HG03060 (cell line): ENCODE results near the gene RNPS1.
"Not testable (repeated sequence)": the region's sequence is repeated elsewhere in the genome, so short reads cannot be mapped to it uniquely, and the experiment has no call there.

ENCODE experiments used
- ATAC-seq: cut with Tn5 transposase; IDR thresholded peaks from one replicate; pipeline ENCODE4 v1.9.1; 2021; ENCODE audit warnings: low read depth, moderate number of reproducible peaks; ENCODE audit not compliant: unreplicated experiment

The RNPS1 gene

DNA sequence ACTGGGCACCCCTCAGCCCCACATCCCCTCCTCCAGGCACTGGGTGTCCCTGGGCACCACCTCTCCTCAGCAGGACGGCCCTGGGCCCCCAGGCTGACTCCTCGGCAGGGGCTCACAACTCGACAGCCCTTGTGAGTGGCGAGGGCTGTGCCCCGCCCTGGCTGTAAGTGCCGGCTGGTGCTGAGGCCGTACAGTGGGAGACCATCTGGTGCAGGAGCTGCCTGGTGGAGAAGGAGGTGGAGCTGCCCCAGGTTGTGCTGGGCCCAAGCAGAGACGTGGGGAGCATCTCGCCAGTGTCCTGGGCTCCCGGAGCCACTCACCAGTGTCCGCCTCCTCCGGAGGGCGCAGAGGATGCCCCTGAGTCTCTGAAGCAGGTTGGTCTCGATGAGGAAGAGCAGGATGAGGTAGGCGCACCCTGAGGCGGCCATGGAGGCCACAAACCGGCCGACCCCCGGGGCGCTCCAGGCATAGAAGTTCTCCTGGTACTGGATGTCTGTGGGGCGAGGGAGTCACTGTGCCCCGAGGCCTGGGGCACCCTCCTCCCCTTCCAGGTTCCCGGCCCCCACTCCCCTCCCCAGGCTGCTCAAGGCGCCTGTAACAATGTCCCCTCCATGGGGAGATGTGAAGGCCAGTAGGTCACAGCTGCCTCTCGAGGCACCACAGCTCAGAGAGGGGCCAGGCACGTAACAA lies 15.1 kb upstream of the RNPS1 start:
- ATAC-seq, result no peak

DNA sequence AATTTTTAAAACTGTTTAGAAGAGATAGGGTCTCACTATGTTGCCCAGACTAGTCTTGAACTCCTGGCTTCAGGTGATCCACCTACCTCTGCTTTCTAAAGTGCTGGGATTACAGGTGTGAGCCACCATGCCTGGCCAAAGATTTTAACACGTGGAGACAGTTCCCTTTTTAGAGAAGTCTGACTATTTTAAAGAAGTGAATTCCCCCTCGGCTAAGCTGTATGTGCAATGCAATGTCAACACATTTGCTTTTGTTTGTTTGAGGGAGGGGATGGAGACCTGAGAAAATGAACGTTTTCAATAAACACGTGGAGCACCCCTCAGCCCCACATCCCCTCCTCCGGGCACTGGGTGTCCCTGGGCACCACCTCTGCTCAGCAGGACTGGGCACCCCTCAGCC lies 14.3 kb upstream of the RNPS1 start:
- ATAC-seq, result no peak

DNA sequence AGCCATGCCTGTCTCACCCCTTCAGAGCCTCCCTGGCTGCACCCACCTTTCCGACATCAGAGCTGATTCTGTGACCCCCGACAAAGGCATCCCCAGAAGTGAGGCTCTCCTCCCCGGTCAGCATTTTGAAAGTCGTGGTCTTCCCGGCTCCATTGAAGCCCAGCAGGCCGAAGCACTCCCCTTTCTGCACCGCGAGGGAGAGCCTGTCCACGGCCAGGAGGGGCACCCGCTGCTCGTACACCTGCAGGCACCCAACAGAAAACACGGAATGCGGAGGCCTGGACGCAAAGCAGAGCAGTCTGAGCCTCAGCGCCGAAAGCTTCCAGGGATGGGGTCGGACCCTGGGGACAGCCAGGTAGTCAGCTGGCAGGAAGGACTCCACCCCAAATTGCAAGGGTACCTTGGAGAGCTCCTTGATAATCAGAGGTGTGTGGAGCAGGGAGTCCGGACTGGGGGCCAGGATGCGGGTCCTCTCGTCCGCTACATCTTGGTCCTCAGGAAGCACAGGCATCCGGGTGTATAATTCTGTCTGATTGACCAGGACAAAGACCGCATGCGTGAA lies 13.1 kb upstream of the RNPS1 start:
- ATAC-seq, result no peak

DNA sequence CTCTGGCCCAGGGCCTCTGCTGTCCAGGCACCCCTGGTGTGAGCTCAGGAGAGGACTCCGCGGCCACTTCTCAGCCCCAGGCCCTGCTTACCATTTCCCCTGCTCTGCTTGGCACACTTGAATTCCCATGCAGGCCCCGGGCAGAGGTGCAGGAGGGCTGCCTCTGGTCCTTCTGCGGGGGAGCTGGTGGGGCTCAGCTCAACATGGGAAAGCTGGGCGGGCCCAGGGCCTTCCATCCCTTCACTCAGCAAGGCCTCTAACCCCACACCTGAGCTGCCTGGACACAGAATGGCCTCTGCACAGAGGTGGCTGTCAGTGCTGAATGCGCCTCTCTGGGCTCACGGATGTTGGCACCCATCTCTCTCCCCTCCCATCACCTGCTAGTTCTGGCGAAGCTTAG lies 12.5 kb upstream of the RNPS1 start:
- ATAC-seq, result no peak

DNA sequence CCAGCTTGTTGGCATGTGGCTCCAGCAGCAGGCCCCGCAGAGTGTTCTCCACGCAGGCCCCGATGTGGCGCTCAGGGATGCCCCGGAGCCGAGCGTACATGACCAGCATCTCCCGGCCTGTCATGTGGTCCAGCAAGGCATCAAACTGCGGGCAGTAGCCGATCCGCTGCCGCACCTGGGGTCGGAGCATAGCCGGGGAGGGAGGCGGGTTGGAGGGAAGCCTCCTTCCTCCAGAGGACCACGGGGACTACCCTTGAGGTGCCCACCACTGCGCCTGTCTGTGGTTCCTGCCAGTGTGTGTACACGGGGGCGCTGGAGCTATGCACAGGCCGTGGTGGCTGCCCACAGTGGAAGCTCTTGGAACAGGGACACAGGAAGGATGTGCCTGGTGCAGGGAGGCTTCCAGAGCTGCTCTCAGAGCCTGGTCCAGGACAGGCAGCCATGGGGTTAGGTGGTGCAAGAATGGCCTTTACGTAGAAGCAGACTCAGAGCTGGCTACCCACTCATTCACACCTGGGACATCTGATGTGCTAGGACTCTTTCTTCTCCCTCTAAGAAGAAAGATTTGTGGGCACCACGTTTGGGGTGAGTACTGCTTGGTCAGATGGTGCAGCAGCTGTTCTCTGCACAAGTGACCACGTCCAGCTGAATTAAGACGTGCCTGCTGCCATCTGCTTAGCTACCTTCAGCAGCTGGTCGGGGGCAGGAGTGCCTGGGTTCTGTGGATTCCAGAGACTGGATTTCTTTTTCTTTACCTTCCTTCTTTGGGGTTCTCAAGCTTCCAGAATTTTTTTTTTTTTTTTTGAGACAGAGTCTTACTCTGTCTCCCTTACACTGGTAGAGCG lies 11.3 kb upstream of the RNPS1 start:
- ATAC-seq, result no peak

DNA sequence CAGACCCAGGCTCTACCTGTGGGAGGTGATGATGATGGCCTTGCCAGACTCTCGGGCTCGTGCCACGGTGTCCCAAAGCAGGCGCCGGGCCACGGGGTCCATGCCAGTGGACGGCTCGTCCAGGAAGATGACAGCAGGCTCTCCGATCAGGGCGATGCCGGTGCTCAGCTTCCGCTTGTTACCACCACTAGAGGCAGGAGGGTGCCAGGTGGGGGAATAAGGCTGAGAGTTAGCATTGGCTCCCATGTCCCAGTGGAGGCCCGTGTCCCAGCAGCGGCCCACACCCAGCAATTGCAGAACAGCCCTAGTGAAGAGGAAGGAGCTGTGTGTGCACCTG lies 10.3 kb upstream of the RNPS1 start:
- no peak for ATAC-seq

DNA sequence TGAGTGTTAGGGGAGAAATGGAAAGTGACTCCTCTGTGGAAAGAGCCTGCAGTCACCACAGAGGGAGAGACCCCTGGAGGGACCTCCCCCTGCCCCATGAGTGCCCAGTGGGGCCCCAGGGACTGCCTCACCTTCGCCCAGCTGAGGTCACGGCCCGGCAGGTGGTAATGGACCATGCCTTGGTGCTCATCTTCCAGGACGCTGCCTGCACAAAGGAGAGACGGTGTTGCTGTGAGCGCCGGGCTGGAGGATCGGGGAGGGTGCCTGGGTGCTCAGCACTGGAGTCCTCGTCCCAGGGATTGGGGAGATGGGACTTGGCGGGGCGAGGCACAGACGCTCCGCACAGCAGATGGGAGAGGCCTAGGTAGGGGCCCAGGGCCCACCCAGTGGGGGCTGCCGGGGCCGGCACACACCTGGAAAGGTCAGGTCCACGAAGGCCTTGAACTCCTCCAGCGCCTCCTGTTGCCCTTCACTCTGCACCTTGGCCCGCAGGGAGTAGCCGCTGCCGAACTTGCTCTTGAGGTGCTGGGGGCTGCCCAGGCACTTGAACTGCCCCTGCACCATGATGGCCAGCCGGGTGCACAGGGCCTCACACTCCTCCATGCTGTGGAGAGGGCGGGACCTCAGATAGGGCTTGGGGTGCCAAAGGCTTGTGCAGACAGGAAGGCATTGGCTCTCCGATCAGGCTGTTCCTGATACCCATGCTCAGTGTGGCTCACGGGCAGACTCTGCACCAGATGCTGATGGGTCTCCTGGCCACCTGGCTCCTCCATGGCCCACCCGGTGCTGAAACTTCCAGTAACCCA lies 9.7 kb upstream of the RNPS1 start:
- ATAC-seq, result no peak

DNA sequence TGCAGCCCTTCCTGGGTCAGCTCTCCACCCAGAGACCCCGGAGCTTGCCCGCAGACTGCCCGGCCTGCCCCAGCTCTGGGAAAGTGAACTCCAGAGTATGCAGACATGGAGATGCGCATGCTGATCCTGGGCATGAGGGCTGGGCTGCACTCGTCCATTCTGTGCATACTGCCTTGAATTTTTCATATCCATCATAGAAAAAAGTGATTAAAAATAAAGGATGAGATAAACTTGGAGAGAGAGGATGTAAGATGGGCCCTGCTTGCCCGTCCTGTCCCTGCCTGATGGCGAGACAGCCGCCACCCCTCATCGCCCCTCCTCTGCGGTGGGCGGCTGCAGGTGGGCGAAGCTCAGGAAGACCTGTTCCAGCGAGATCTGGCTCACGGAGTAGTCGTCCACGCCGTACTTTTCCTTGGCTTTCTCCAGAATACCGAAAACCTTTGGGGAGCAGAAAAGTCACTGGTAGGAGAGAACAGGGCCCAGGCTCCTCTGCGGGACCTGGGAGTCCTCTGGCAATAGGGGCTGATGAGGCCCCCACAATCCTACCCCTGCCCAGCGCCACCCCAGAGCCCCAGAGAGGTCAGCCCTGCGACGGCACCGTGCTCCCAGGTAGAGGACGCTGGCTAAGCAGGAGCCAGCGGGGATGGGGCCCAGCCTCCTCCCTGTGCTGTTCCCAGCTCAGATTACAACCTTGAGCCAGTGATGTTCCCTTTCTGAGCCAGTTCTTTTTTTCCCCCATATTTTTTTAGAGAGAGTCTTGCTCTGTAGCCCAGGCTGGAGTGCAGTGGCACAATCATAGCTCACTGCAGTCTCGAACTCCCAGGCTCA lies 8.7 kb upstream of the RNPS1 start:
- no peak for ATAC-seq

DNA sequence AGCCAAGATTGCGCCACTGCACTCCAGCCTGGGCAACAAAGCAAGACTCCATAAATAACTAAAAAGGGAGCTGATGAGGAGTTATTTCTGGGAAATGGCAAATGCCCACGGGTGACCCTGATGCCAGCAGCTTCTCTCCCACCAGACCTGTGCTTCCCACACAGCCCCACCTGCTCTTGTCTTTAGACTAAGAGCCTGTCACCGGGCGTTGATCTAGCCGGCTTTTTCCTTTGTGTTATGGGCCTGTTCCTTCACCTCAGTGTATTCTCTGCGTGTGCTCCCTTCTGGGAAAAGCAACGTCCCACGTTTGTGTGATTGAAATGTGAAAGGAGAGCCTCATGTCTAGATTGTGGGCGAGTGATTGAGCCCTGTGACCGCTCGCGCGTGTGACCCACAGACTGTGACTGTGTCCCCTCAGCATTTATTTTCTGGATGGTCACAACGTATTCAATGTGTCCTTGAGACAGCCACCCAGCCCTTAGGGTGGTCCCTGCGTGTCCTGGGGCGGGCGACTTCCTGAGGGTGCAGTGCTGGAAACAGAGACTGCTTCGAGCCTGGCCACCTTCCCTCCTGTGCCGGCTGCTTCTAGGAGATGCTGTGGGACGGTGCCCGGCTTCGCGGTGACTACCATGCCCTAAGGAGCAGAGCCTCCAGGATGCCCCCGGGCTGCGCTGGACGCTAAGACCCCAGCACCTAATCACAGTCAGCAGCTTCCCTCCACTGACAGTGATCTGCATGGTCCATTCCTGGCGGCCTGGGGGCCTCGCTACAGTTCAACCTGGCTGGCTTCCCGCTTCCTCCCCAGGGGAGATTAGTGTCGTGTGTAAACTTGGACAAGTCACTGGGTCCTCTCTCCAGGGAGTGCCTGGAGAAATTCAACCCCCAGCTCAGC lies 7.8 kb upstream of the RNPS1 start:
- no peak for ATAC-seq

DNA sequence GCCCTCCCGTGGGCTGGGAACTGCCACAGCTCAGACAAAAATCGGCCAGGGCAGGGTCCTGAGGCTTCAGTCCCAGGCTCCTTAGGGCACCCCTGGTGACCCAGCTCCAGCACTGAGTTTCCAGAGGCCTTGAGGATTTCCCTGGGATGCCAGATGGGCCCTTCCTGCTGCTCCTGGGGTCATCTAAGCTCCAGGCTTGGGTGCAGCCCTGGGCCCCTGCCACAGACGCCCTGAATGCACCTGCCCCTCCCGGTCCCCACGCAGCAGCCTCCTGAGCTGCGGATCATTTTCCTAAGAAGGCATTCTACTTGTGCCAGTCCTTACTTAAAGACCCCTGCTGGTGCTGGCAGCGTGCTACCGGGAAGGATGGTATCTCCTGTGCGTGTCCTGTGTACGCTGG lies 6.0 kb upstream of the RNPS1 start:
- no peak for ATAC-seq

DNA sequence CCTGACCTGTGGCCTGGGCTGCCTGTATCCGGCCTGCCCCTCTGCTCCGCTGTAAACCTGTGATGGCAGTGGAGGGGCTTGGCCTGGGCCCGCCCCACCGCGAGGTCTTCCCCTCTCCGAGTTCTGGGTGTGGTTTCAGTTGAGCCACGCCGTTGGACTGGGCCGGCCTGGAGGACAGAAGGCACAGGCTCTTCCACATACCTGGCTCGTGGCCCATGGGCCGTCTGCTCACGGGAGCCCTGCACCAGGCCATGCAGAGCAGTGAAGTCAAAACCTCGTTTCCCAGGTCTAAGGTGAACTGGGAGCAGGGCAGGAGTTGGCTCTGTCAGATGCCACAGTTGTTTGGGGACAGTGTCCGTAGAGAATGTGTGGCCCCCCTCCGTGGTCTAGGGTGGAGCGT lies 5.6 kb upstream of the RNPS1 start:
- ATAC-seq, result no peak

DNA sequence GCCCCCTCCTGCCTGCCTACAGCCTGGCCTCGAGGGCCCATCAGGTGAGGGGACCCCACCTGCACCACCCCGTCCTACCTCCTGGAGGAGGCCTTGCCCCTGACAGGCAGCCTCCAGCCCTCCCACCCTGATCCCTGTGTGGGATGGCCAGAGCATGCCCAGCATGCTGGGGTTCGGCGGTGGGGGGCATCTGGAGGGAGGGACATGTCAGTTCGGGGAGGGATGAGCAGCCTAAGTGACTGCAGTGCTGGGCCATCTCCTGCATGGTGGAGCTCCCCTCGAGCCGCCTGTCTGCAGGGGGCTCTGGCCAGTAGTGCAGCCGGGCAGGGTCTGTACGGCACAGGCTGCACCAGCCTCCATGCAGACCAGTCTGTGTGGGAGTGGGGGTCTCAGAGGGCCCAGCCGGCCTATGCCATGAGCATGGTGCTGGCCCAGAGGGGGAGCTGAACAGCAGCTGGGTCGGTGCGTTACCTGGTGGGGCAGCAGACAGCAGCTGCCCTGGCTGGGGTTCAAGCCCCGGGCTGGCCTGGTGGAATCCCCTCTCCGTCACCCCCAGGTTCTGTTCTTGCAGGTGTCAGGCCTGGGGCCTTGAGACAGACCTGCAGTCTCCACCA lies 4.0 kb upstream of the RNPS1 start:
- no peak for ATAC-seq

DNA sequence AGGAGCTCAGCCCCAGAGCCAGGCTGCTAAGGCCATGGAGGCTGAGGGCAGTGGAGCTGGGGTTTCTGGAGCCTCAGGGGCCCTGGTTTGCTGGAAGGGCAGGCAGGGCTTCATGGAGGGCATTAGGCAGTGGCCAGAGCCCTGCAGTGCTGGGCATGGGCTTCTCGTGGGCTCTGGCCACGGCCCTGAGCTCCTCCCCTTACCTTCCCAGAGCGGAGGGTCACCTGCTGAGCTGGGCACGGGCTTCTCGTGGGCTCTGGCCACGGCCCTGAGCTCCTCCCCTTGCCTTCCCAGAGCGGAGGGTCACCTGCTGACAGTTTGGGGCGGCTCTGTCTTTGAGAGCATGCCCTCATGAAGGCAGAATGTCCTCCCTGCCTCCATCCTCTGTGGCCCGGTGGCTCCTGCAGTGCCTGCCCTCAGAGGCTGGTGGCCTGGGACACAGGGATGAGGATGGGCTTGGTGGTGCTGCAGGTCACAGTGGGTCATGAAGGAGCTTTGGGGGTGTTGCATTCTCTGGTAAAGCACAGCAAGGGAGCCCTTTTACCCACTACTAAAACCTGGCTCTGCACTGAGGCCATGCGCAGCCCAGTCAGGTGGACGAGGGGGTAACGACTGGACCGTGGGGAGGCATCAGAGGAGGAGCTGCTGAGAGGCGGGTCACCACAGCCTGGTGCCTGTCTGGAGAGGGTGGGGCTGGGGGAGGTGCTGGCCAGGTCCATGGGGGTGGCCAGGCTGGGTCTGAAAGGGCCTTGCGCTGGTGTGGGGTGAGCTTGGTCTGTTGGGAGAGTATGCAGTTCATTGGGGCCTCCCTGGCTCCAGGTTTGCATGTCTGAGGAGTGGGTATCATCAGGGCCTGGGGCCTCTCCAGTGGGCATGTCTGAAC lies 2.9 kb upstream of the RNPS1 start:
- ATAC-seq, result no peak

- no peak for ATAC-seq
Measured at GRCh38 chr16:2270070-2270462, 2.1 kb upstream of the RNPS1 start.

- ATAC-seq, result peak; percentile 13
Measured at GRCh38 chr16:2267505-2267912, 417 bp downstream of the RNPS1 start.

- not testable (repeated sequence) for ATAC-seq
Measured at GRCh38 chr16:2266887-2267286, 1.0 kb downstream of the RNPS1 start.

- not testable (repeated sequence) for ATAC-seq
Measured at GRCh38 chr16:2263026-2263425, 4.9 kb downstream of the RNPS1 start.

DNA sequence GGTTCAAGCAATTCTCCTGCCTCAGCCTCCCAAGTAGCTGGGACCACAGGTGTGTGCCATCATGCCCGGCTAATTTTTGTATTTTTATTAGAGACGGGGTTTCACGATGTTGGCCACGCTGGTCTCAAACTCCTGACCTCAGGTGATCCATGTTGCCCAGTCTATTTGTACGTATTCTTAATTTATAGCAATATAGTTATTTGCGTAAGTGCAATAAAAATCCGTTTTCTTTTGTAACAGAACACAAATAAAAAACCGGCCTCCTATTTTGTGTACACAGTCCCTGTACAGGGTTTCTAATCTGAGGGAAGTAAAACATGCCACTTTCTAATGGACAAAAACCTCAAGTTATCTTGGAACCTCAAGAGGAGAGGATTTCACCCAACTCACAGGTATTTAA lies 7.7 kb downstream of the RNPS1 start:
- ATAC-seq, result no peak
